SK-N-SH (cell line): Measurements from ENCODE around the gene IFITM1.

Experiments
- ELF1 ChIP-seq: IDR thresholded peaks from 2 replicates; pipeline ENCODE4 v1.4.0; 2012
- TCF12 ChIP-seq: IDR thresholded peaks from 2 replicates; pipeline ENCODE4 v1.4.0; 2012
- TF ChIP-seq, protein P1 (sequence below): IDR thresholded peaks from 2 replicates; pipeline ENCODE4 v1.6.1; 2012; ENCODE audit warnings: mild to moderate bottlenecking, low read depth, low read length, moderate library complexity
- TF ChIP-seq, protein P2 (sequence below): IDR thresholded peaks from 2 replicates; pipeline ENCODE4 v1.4.0; 2012; ENCODE audit warnings: low read depth, borderline replicate concordance

DNA sequence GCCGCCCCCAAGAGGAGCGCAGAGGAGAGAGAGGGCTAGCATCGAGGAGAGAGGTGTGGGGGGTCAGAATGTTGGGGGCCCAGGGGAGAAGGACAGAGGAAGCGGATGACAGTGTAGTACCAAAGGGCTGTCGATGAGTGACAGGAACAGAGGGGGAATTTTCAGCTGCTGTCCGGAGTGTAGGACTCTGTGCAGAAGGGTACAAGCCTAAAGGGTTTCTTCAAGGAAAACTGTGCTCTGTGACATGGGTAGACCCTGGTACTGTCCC is 41.0 kb upstream of the IFITM1 start:
- TF ChIP-seq ELF1 (no peak), TCF12 (no peak)
- TF ChIP-seq, protein P1, sequence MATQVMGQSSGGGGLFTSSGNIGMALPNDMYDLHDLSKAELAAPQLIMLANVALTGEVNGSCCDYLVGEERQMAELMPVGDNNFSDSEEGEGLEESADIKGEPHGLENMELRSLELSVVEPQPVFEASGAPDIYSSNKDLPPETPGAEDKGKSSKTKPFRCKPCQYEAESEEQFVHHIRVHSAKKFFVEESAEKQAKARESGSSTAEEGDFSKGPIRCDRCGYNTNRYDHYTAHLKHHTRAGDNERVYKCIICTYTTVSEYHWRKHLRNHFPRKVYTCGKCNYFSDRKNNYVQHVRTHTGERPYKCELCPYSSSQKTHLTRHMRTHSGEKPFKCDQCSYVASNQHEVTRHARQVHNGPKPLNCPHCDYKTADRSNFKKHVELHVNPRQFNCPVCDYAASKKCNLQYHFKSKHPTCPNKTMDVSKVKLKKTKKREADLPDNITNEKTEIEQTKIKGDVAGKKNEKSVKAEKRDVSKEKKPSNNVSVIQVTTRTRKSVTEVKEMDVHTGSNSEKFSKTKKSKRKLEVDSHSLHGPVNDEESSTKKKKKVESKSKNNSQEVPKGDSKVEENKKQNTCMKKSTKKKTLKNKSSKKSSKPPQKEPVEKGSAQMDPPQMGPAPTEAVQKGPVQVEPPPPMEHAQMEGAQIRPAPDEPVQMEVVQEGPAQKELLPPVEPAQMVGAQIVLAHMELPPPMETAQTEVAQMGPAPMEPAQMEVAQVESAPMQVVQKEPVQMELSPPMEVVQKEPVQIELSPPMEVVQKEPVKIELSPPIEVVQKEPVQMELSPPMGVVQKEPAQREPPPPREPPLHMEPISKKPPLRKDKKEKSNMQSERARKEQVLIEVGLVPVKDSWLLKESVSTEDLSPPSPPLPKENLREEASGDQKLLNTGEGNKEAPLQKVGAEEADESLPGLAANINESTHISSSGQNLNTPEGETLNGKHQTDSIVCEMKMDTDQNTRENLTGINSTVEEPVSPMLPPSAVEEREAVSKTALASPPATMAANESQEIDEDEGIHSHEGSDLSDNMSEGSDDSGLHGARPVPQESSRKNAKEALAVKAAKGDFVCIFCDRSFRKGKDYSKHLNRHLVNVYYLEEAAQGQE = no peak
- TF ChIP-seq, protein P2, sequence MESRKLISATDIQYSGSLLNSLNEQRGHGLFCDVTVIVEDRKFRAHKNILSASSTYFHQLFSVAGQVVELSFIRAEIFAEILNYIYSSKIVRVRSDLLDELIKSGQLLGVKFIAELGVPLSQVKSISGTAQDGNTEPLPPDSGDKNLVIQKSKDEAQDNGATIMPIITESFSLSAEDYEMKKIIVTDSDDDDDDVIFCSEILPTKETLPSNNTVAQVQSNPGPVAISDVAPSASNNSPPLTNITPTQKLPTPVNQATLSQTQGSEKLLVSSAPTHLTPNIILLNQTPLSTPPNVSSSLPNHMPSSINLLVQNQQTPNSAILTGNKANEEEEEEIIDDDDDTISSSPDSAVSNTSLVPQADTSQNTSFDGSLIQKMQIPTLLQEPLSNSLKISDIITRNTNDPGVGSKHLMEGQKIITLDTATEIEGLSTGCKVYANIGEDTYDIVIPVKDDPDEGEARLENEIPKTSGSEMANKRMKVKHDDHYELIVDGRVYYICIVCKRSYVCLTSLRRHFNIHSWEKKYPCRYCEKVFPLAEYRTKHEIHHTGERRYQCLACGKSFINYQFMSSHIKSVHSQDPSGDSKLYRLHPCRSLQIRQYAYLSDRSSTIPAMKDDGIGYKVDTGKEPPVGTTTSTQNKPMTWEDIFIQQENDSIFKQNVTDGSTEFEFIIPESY = no peak
